ENCODE measurements around the gene MMAB.

The MMAB gene

GRCh38 chr12:109573029-109573913 is at the start of gene MMAB, which contains the start of gene MVK:
Gene MMAB, minus strand, starts transcription at chr12:109573504. Its CDS starts 24 bp downstream, at chr12:109573480.
Gene MVK, plus strand, starts transcription at chr12:109573794. Its CDS starts 1,029 bp downstream, at chr12:109574823.
- TF ChIP-seq CTCF (IDR thresholded peaks at IDR 0.05; ENCODE audit: extremely low read depth, missing control alignments), result no peak
- DNase-seq (ENCODE audit: low spot score), result peak; percentile 100

- TF ChIP-seq CTCF (IDR thresholded peaks at IDR 0.05; ENCODE audit: extremely low read depth, missing control alignments), result no peak
- DNase-seq (ENCODE audit: low spot score), result no peak
Measured at GRCh38 chr12:109621901-109622364, 48.6 kb upstream of the MMAB start.

GRCh38 chr12:109621211-109621694 is 47.9 kb upstream of the MMAB start:
- TF ChIP-seq CTCF (IDR thresholded peaks at IDR 0.05; ENCODE audit: extremely low read depth, missing control alignments), result no peak
- DNase-seq (ENCODE audit: low spot score), result no peak

GRCh38 chr12:109619002-109619604 is 45.8 kb upstream of the MMAB start:
- no peak for TF ChIP-seq CTCF (IDR thresholded peaks at IDR 0.05; ENCODE audit: extremely low read depth, missing control alignments)
- DNase-seq (ENCODE audit: low spot score), result no peak

GRCh38 chr12:109618082-109618481 is 44.8 kb upstream of the MMAB start:
- no peak for TF ChIP-seq CTCF (IDR thresholded peaks at IDR 0.05; ENCODE audit: extremely low read depth, missing control alignments)
- no peak for DNase-seq (ENCODE audit: low spot score)

- TF ChIP-seq CTCF (IDR thresholded peaks at IDR 0.05; ENCODE audit: extremely low read depth, missing control alignments), result no peak
- no peak for DNase-seq (ENCODE audit: low spot score)
Measured at GRCh38 chr12:109617491-109617890, 44.2 kb upstream of the MMAB start.
